NT2/D1 (cell line): ENCODE data around the gene CPD.

Experiments used
- SUZ12 ChIP-seq: IDR thresholded peaks from 2 replicates; pipeline ENCODE4 v1.6.1; 2011; ENCODE audit not compliant: insufficient read length, insufficient read depth; ENCODE audit errors: extremely low read depth
- ZNF274 ChIP-seq: IDR thresholded peaks from 2 replicates; pipeline ENCODE4 v1.6.1; 2011; ENCODE audit warnings: mild to moderate bottlenecking, low read depth, low read length

- no peak for TF ChIP-seq ZNF274
- TF ChIP-seq SUZ12, result no peak
Measured at GRCh38 chr17:30379303-30379902, 676 bp downstream of the CPD start.
